Loucy (cell line): ENCODE measurements around the gene SPDL1.

ENCODE experiments used
- CTCF ChIP-seq: fragments of 200-600 bp; sonication (generic); conservative IDR thresholded peaks from 2 replicates; pipeline ENCODE4 v1.5.1; 2014; ENCODE audit warnings: mild to moderate bottlenecking, antibody characterized with exemption, low read length
- EZH2phosphoT487 ChIP-seq: fragments of 200-600 bp; IDR thresholded peaks from 2 replicates; pipeline ENCODE4 v1.6.1; 2018; ENCODE audit warnings: antibody characterized with exemption, mild to moderate bottlenecking, moderate library complexity, borderline replicate concordance

DNA sequence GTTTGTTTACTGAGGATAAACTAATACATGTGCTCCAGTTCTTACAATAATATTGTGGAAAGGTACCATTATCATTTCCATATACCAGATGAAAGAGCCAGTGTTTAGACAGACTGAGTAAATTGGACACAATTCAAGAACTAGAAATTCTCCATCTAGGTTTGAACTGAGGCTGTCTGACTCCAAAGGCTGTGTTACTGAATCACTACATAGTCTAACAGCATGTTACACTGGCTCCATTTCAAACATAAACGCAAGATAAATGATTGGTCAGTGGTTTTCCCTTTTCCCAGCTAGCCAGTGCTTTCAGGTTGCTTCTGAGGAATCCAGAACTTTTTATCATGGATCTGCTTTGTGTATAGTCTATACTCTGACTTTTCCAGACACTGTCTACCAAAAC is 8.1 kb downstream of the SPDL1 start:
- TF ChIP-seq CTCF (no peak), EZH2phosphoT487 (no peak)
